HepG2 (cell line): ENCODE measurements around the gene TIFAB.

ENCODE experiments used
- AKAP8 ChIP-seq: sonication (generic); formaldehyde crosslinking; IDR thresholded peaks from 2 replicates; pipeline ENCODE4 v1.5.1; 2020; ENCODE audit warnings: mild to moderate bottlenecking, missing genetic modification reagents
- CCDC6 ChIP-seq: sonication (generic); formaldehyde crosslinking; IDR thresholded peaks from 2 replicates; pipeline ENCODE4 v1.8.1; 2022; ENCODE audit warnings: mild to moderate bottlenecking, missing genetic modification reagents, moderate library complexity
- CENPX ChIP-seq: sonication (generic); formaldehyde crosslinking; IDR thresholded peaks from 2 replicates; pipeline ENCODE4 v1.9.0; 2021; ENCODE audit warnings: mild to moderate bottlenecking, missing genetic modification reagents, moderate library complexity
- CTCF ChIP-seq: sonication (generic); formaldehyde crosslinking; IDR thresholded peaks from 2 replicates; pipeline ENCODE4 v1.5.0; 2020; ENCODE audit warnings: mild to moderate bottlenecking, missing genetic modification reagents, moderate library complexity
- DNMT1 ChIP-seq: sonication (generic); formaldehyde crosslinking; IDR thresholded peaks from 2 replicates; pipeline ENCODE4 v1.5.1; 2020; ENCODE audit warnings: mild to moderate bottlenecking, missing genetic modification reagents
- EZH2 ChIP-seq: conservative IDR thresholded peaks from 2 replicates; pipeline ENCODE4 v1.6.1; 2012; ENCODE audit warnings: mild to moderate bottlenecking, low read depth, low read length, moderate library complexity
- RAD21 ChIP-seq: fragments of 450-650 bp; formaldehyde crosslinking; IDR thresholded peaks from 2 replicates; pipeline ENCODE4 v1.5.0; 2020; ENCODE audit warnings: mild to moderate bottlenecking
- SKIL ChIP-seq: sonication (generic); formaldehyde crosslinking; IDR thresholded peaks from 2 replicates; pipeline ENCODE4 v1.8.0; 2022; ENCODE audit warnings: missing genetic modification reagents, mild to moderate bottlenecking, moderate library complexity, borderline replicate concordance
- TOPORS ChIP-seq: sonication (generic); formaldehyde crosslinking; IDR thresholded peaks from 2 replicates; pipeline ENCODE4 v1.8.0; 2023; ENCODE audit warnings: mild to moderate bottlenecking, missing genetic modification reagents
- ZBTB33 ChIP-seq: sonication (generic); formaldehyde crosslinking; IDR thresholded peaks from 2 replicates; pipeline ENCODE4 v1.4.0; 2020; ENCODE audit warnings: missing genetic modification reagents
- ZC3H4 ChIP-seq: sonication (generic); formaldehyde crosslinking; IDR thresholded peaks from 2 replicates; pipeline ENCODE4 v1.4.0; 2020; ENCODE audit warnings: missing genetic modification reagents, borderline replicate concordance

- TF ChIP-seq DNMT1 (no peak), CTCF (CRISPR knock-in tag) (no peak), ZC3H4 (no peak), CCDC6 (CRISPR knock-in tag) (no peak), ZBTB33 (no peak), CENPX (no peak), TOPORS (CRISPR knock-in tag) (no peak), EZH2 (no peak), RAD21 (CRISPR knock-in tag) (no peak), SKIL (CRISPR knock-in tag) (no peak), AKAP8 (no peak)
Observed at GRCh38 chr5:135451581-135452320, 400 bp downstream of the TIFAB start.
